NCI-H1092 treated with DMSO at 0.1 percent for 48 hours (cell line): ENCODE data around the gene HTRA2.

Source experiments
- DNase-seq: peaks from one replicate; lab custom pipeline; 2025; lab: John Stamatoyannopoulos, UW

The HTRA2 gene

DNA sequence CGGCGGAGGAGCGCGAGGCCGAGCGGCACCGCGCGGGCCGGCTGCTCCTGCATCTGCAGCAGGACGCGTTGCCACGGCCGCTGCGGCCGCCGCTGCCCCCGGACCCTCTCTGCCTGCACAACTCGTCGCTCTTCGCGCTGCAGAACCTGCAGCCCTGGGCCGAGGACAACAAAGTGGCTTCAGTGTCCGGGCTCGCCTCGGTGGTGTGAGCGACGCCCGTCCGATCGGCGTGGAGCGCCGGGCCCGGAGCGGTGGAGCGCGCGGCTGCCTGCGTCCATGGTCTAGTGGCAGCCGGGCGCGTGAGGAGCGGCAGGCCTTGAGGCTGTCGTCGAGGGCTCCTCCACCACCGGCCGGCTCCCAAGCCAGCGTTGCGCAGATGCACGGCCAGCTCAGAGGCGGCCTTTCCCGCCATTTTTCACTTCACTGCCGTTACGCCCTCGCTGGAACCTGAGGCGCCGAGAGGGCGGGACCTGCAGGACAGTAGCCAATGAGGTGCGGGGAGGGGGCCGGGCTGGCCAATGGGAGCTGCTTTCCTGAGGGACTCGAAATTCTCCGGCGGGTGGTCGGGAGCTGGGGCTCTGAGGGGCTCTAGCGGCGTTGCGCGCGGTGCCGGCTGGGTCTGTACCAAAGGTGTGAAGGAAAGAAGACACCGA is 13.6 kb upstream of the HTRA2 start:
- DNase-seq = no peak

DNA sequence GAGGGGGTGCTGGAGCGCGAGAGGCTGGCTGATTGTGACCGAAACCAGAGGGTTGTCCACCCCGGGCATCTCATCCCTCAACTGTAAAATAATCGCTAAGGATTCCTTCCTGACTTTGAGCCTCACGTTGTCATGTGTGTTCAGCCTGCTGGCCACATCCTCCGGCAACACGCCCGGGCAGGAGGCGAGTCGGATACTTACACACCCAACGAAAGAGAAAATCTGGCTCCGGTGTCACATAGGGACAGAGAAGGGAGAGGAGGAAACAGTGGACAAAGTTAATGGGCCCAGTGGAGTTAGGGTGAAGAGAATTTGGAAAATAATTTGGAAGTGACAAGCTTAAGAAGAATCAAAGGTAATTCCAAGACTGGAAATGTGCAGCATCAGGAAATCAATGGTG is 13.1 kb upstream of the HTRA2 start:
- DNase-seq = no peak

GRCh38 chr2:74522516-74522915 is 7.2 kb upstream of the HTRA2 start:
- DNase-seq = no peak

- no peak for DNase-seq
These were observed 5.7 kb upstream of the HTRA2 start for GRCh38 chr2:74524005-74524404.

DNA sequence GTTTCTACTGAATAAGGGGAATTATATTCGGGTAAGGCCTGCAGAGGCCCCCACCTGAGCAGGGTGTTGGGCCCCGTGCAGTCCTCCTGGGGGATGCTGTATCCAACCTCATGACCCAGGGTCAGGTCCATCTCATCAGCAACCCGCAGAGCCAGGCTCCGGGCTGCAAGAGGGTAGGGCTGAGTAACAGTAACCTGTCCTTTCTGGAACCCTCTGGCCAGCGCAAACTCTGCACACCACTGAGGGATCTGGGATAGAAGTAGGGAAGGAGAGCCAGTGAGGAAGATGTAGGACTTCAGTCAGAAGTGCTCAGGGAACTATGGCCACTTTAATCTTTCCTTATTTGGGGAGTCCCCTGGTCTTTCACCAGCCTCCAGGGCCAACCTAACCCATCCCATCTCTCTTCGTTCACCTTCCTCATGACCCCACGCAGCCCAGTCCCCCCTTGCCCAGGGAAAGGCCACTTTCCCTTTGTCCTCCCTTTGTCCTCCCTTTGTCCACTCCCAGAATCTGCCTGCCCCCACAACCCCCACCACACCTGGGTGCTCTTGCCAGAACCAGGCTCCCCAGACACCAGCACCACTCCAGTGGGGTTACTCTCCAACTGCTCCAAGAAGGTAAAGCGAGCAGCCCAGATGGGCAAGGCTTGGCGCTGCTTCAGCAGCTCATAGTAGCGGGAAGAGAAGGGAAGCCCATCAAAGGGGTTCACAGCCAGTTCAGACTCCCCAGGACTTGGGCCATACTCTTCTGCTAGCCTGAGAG is 4.6 kb upstream of the HTRA2 start:
- DNase-seq = no peak

DNA sequence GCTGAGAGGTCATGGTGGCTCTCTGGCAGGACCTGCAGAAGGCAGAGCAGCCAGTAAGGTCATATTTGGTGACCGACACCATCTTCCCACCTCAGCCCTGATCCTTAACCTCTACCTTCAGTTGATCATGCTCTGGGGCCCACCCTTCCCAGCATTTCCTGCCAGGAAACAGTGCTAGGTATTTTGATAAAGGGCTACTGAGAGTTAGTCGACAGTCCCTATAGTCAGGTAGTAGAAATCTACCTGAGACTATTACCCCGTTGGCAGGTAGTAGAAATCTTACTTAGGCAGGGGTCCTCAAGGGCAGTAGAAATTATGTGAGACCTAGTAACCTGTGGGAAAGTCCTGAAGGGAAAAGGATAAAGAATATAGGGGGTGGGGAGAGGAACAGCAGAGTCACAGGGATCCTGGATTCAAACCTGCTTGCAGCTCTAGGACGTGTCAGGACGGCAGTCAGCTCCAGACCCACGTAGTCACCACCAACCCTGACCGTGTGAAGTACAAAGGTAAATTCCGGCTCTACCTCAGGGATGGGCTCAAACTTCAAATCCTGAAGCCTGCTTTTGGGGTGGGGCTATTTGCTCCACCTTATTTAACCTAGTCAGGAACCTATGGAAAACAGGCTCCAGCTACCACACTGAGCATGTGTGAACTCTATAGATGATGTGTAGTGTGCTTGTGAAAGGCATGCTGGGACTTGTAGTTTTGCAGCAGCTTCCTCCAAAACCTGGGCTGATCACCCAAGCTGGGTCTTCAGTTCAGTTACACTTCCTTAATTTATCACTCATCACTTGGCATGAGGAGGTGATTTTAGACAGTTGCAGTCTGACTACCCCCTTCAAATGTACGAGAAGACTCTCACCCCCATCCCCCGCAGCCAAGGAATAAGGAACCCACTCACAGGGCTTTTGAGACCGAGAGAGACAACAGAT is 3.8 kb upstream of the HTRA2 start, which contains the start of gene DQX1:
DQX1 (minus strand) TSS at position 515 of the 932 bp plus-strand sequence; CDS start at position 13, 502 bp downstream.
- DNase-seq = no peak

- no peak for DNase-seq
These were observed 3.0 kb upstream of the HTRA2 start for GRCh38 chr2:74526649-74527230.

GRCh38 chr2:74527741-74528140 is 2.0 kb upstream of the HTRA2 start:
- no peak for DNase-seq

GRCh38 chr2:74528600-74529356 is 955 bp upstream of the HTRA2 start:
- no peak for DNase-seq

GRCh38 chr2:74530239-74531187 is 780 bp downstream of the HTRA2 start:
- no peak for DNase-seq

- DNase-seq = no peak
These were observed 1.9 kb downstream of the HTRA2 start for GRCh38 chr2:74531666-74532065.

GRCh38 chr2:74532222-74532621 is 2.5 kb downstream of the HTRA2 start:
- no peak for DNase-seq

DNA sequence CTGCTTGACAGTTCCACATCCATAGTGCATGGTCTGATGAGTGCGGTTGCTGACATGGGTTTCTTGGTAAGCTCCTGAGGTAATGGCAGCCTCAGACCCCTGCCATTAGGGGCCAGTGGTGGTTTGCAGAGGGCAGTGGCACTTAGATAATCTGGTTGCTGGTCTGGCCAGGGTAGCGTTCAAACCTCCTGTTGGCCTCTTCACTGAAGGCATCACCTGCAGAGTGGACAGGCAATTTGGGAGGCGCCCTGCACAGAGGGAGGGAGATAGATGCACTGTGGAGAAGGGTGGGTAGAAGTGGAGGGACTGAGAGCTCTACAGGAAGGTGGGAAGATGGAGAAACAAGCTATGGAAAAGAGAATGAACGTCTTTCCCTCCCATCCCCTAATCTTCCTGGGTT is 3.7 kb downstream of the HTRA2 start:
- no peak for DNase-seq

DNA sequence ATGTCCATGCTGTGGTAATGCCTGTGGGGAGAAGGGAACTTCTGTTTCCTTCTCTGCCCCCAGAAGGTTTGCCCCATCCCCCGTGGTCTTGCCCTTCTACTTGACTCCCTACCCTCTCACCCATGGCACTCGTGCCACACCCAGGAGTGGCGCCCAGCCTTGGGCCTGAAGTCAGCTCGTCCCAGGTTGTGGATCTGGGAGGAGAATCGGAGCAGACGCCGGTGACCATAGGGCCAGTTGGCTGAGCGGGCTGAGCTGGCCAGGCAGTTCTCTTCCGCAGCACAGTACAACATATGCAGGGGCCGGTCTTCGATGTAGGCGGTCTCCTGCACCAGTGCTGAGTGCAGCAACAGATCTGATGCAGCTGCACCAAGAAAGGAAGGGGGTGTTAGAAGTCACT is 4.7 kb downstream of the HTRA2 start:
- DNase-seq = no peak

DNA sequence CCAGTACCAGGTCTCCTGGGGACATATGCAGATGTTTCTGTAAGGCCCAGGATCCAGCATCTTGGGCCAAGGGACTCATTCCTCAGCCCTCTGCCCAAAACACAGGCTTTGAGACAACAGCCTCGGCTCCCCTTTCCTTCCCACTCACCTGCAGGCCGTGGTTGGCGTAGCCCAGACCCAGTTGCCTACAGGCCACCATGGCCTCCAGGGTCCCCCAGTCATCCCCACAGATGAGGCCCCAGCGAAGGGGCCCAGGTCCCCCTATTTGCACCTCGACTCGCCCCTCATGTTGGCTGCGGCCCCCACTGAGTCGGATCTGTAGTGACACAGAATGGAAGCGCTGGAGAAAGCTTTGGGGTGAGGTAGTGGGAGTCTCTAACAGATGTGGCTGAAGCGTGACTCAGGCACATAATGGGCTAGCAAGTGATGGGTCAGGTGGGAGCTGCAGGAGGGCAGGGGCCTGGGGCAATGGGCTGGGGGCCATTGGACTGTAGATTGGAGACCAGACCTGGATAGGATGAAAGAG is 5.8 kb downstream of the HTRA2 start:
- DNase-seq = no peak

DNA sequence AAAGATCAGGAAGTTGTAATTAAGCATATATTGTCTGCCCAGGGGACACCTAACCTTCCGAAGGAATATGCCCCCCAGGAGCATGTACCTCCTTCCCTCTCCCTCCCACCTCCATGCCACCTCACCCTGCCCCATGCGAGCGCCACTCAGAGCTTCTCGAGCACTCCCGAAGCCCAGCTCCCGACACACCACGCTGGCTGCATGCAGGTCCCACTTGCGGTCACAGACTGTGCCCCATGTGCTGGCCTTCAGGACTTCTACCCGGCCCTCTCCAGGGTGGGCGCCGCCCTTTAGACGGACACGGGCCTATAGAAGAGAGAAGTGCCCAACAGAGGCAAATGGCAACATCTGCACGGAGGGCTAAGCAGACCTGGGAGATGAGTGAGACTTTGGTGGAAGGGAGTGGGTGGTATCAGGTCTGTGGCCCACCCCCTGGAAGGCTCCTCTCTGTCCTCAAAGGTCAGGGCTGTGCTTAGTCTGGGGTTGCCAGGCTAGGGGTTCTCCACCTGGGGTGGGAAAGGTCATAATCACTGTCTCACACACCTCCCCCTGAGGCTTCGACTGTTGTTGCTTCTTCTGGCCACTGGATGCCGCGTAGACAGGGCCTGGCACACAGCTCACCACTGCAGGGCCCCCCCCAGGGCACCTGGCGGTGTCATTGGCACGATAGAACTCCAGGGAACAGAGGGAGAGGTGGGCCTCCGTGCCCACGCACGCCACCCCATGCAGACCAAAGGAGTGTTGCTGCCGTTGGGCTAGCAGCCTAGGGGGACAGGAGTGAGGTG is 6.6 kb downstream of the HTRA2 start:
- no peak for DNase-seq

DNA sequence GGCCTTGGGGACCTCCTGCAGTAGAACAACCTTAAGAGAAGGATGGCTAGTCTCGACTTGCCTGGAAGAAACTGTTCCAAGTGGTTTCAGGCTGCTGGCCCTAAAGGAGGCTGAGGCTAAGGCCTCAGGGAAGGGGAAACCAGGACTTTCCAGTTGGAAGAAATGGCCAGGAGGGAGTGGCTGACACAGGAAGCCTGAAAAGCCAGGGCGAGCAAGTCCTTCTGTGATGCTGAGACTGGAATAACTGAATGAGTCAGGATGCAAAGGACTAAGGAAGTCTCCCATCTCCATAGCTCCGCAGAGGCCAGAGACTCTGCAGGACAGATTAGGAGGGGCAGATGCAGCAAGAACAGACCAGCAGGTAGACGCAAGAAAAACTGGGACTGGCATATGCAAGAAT is 7.4 kb downstream of the HTRA2 start:
- DNase-seq = no peak

GRCh38 chr2:74538881-74539339 is 9.2 kb downstream of the HTRA2 start:
- DNase-seq = no peak

GRCh38 chr2:74540291-74540690 is 10.6 kb downstream of the HTRA2 start:
- DNase-seq = no peak
